ENCODE data around the gene RTKN.

The RTKN gene

GRCh38 chr2:74438248-74438647, 3.5 kb downstream of the RTKN start:
- no peak for TF ChIP-seq POLR2AphosphoS5 (IDR thresholded peaks at IDR 0.05; ENCODE audit: low read depth, low read length)
- no peak for TF ChIP-seq FOXP2 (optimal IDR thresholded peaks at IDR 0.05; ENCODE audit: borderline replicate concordance, extremely low read depth, extremely low read length, insufficient read depth)
- no peak for TF ChIP-seq REST (IDR thresholded peaks at IDR 0.05; ENCODE audit: insufficient read depth in 1 of 2, low read depth in 2 of 2, low read length in 2 of 2)
- no peak for TF ChIP-seq TAF1 (IDR thresholded peaks at IDR 0.05; ENCODE audit: borderline replicate concordance, insufficient read depth, low read length)
- no peak for TF ChIP-seq SIN3A (IDR thresholded peaks at IDR 0.05; ENCODE audit: borderline replicate concordance, insufficient read depth, low read length)

GRCh38 chr2:74436848-74437695, 4.7 kb downstream of the RTKN start:
- TF ChIP-seq POLR2AphosphoS5 (IDR thresholded peaks at IDR 0.05; ENCODE audit: low read depth, low read length), result no peak
- TF ChIP-seq TAF1 (IDR thresholded peaks at IDR 0.05; ENCODE audit: borderline replicate concordance, insufficient read depth, low read length), result no peak
- no peak for TF ChIP-seq SIN3A (IDR thresholded peaks at IDR 0.05; ENCODE audit: borderline replicate concordance, insufficient read depth, low read length)
- TF ChIP-seq FOXP2 (optimal IDR thresholded peaks at IDR 0.05; ENCODE audit: borderline replicate concordance, extremely low read depth, extremely low read length, insufficient read depth), result no peak
- TF ChIP-seq REST (IDR thresholded peaks at IDR 0.05; ENCODE audit: insufficient read depth in 1 of 2, low read depth in 2 of 2, low read length in 2 of 2), result no peak

GRCh38 chr2:74436111-74436805, 5.5 kb downstream of the RTKN start:
- TF ChIP-seq POLR2AphosphoS5 (IDR thresholded peaks at IDR 0.05; ENCODE audit: low read depth, low read length) (no peak), FOXP2 (optimal IDR thresholded peaks at IDR 0.05; ENCODE audit: borderline replicate concordance, extremely low read depth, extremely low read length, insufficient read depth) (no peak)

- TF ChIP-seq SIN3A (IDR thresholded peaks at IDR 0.05; ENCODE audit: borderline replicate concordance, insufficient read depth, low read length) (no peak), TAF1 (IDR thresholded peaks at IDR 0.05; ENCODE audit: borderline replicate concordance, insufficient read depth, low read length) (no peak), REST (IDR thresholded peaks at IDR 0.05; ENCODE audit: insufficient read depth in 1 of 2, low read depth in 2 of 2, low read length in 2 of 2) (no peak), FOXP2 (optimal IDR thresholded peaks at IDR 0.05; ENCODE audit: borderline replicate concordance, extremely low read depth, extremely low read length, insufficient read depth) (no peak), POLR2AphosphoS5 (IDR thresholded peaks at IDR 0.05; ENCODE audit: low read depth, low read length) (no peak)
Measured at GRCh38 chr2:74430502-74430901, 11.2 kb downstream of the RTKN start.

GRCh38 chr2:74429487-74430451, 12.0 kb downstream of the RTKN start:
- TF ChIP-seq SIN3A (IDR thresholded peaks at IDR 0.05; ENCODE audit: borderline replicate concordance, insufficient read depth, low read length) (no peak), POLR2AphosphoS5 (IDR thresholded peaks at IDR 0.05; ENCODE audit: low read depth, low read length) (no peak)

Measured in PFSK-1 (cell line).